ENCODE data around the gene BCO2.
"Not testable (repeated sequence)": the region's sequence is repeated elsewhere in the genome, so short reads cannot be mapped to it uniquely, and the experiment has no call there.

The BCO2 gene

GRCh38 chr11:112167145-112167544 lies 8.2 kb upstream of the BCO2 start, which contains the start of gene TEX12:
Gene TEX12, plus strand, starts transcription at chr11:112167372. Its CDS starts 1,897 bp downstream, at chr11:112169269.
- no peak for DNase-seq

DNA sequence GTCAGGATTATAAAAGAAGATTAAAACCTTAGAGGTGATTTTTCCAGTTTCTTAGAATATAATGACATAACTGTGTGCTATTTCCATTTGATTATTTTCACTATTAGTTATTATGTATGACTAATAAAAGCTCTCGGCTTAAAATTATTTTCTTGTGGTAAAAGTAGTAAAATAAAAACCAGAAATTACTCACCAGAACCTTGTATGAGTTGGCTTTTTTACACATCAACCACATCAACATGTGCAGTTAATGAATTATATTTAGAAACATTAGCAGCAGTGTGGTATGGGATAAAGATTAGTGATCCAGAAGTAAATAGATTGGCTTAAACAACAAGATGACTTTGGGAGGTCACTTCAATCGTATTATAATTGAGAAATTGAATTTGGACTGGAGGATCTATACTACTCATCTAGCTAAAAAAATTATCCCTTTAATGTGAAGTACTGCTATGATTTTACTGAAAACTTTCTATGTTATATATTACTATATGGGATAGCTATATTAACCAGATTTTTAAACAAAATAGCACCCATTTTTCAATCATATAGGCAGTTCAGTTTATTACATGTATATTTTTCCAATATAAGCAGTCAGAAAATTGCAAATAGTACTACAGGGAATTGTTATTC lies 2.8 kb upstream of the BCO2 start:
- DNase-seq = no peak

DNA sequence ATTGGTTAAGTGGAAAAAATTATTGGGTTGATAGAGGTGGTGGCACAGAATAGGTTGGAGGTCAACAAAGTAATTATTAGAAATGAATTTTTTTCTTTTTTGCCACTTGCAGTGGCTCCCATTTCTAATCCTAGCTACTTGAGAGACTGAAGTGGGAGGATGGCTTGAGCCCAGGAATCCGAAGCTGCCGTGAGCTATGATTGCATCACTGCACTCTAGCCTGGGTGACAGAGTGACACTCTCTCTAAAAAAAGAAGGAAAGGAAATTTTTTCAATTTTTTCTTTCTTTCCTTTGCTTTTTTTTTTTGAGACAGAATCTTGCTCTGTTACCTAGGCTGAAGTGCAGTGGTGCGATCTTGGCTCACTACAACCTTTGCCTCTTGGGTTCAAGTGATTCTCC lies 2.2 kb upstream of the BCO2 start:
- DNase-seq = no peak

DNA sequence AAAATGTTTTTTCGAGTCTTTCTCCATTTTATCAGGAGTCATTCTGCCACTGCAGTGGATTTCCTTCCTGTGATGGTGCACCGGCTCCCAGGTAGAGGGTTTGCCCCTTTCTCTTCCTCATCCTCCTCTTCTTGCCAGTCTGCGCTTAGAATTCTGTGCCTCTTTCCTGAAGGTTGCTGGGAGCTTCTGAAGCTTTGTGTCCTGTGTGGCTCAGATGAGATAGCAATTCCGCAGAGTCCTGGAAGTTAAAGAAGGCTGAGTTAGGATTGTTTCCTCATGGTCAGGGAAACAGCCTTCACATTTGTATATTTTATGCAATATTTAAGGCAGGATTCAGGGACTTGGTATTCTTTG lies 264 bp downstream of the BCO2 start:
- no peak for DNase-seq

GRCh38 chr11:112176077-112176476 lies 765 bp downstream of the BCO2 start:
- DNase-seq = no peak

DNA sequence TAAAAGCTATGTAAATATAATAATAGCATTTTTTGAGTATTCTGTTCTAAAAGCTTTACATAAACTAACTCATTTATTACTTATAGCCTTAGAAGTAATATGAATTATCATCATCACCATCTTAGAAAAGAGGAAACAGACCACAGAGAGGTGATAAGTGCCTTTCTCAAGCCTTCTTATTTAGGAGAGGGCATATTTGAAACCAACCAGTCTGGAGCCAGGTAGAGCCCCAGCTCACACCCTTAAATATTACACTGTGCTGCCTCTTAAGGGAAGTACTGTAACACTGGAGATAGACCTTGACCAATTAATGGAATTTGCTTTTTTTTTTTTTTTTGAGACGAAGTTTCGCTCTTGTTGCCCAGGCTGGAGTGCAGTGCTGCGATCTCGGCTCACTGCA lies 2.3 kb downstream of the BCO2 start:
- no peak for DNase-seq

DNA sequence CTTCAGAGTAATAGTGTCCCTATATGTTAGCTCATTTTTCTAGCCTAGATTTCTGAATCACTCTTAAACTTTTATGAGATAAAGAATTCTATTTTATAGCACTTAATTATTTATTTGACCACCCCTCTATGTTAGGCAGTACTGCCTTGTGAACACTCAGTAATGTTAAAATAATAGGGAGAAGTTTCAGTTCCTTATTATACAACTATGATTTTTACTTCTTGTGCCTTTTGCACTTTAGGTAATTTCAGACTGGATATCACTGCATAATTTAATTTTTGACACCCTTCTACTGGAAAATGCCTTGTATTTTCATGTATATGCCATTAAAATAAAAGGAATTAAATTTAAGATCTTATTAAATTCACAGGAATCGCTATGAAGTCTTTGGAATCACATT lies 3.1 kb downstream of the BCO2 start:
- DNase-seq = no peak

DNA sequence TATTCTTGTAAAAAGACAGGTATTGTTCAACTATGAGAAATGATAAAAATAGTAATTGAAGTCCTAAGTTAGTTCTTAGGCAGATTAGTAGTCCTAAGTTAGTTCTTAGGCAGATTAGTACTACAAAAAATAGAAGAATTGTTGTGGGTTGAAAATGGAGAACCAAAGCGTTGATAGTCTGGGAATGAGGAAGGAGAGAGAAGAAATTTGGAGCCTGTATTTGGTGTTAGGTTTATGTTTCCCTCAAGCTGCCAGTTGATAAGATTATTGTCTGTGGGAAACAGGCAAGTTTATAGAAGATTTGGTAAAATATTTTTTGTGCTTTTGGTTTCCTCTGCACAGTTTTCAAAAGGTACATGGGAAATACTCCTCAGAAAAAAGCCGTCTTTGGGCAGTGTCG lies 3.6 kb downstream of the BCO2 start:
- DNase-seq = no peak

GRCh38 chr11:112179601-112180000 lies 4.3 kb downstream of the BCO2 start:
- DNase-seq = no peak

DNA sequence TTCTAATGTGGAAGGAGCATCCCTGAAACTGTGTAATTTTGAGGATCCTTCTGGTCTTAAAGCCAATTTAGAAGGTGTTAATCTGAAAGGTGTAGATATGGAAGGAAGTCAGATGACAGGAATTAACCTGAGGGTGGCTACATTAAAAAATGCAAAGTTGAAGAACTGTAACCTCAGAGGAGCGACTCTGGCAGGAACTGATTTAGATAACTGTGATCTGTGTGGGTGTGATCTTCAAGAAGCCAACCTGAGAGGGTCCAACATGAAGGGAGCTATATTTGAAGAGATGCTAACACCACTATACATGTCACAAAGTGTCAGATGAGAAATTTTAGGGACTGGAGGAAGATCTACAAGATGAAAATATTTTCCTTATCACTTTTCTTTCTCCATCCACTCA lies 7.6 kb downstream of the BCO2 start:
- no peak for DNase-seq

DNA sequence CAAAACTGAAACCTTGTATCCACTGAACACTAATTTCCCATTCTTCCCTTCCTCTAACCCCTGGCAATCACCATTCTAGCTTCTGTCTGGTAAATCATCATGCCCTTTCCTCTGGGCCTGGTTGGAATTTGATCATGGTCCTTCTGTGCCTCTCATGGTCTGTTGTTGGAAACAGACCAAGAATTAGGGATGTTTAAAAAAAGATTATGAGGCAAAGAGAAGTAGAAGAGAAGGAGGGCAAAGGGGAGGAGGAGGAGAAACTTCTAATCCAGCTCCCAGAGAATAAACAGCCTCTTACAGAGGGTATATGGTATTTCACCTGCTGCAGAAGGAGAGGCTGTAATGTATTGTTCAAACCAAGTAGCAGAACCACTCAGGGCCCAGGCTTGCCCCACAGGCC lies 10.6 kb downstream of the BCO2 start:
- DNase-seq = no peak

DNA sequence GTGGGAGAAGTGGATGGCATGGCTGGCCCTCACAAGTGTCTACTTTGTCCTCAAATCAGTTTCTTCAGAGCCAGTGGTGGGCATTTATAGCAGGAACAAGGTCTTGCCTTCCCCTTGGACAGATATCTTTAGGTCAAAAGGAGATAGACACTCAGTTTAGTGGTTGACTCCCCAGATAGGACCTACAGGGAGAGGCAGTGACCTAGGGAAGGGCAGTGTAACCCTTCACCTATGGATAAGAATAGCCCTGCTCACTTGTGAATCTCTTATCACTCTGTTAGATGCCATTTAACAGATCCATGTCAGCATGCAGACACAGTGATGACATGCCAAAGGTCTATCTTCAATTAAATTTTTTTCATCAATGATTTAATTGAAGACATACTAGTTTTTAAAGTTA lies 11.0 kb downstream of the BCO2 start:
- no peak for DNase-seq

DNA sequence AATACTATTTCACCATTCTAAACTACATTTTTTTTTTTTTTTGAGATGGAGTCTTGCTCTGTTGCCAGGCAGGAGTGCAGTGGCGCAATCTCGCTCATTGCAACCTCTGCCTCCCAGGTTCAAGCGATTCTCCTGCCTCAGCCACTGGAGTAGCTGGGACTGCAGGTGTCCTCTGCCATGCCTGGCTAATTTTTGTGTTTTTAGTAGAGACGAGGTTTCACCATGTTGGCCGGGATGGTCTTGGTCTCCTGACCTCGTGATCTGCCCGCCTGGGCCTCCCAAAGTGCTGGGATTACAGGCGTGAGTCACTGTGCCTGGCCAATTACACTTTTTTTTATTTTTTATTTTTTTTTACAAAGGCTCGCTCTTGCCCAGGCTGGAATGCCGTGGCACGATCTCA lies 19.8 kb downstream of the BCO2 start:
- DNase-seq = not testable (repeated sequence)

GRCh38 chr11:112195951-112196351 lies 20.6 kb downstream of the BCO2 start:
- DNase-seq = no peak

DNA sequence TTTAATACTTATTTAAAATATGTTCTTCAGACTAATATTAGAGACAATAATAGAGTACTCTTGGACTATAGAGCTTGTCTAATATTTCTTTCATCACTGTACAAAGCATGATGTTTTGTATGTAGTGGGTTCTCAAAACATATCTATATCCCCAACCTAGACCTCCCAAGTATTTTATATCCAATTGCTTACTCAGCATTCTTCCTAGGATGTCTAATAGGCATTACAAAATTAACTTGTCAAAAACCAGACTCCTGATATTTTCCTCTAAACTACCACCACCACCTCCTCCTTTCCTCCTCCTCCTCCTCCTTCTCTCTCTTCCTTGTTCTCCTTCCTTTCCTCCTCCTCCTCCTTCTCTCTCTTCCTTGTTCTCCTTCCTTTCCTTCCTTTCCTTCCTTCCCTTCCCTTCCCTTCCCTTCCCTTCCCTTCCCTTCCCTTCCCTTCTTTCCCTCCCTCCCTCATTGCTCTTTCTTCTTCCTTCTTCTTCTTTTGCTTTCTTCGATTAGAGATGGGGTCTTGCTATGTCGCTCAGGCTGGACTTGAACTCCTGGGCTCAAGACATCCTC lies 21.3 kb downstream of the BCO2 start:
- DNase-seq = no peak

DNA sequence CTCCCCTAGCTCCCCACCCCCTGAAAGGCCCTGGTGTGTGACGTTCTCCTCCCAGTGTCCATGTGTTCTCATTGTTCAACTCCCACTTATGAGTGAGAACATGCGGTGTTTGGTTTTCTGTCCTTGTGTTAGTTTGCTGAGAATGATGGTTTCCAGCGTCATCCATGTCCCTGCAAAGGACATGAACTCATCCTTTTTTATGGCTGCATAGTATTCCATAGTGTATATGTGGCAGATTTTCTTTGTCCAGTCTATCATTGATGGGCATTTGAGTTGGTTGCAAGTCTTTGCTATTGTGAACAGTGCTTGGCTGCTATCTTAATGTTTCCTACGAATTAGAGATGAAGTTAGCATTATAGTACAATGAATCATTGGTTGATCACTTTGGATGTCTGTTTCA lies 23.8 kb downstream of the BCO2 start:
- DNase-seq = not testable (repeated sequence)

GRCh38 chr11:112200252-112200651 lies 24.9 kb downstream of the BCO2 start:
- no peak for DNase-seq

GRCh38 chr11:112206071-112206470 lies 30.8 kb downstream of the BCO2 start:
- no peak for DNase-seq

- no peak for DNase-seq
Observed at GRCh38 chr11:112210890-112211289, 35.6 kb downstream of the BCO2 start.

DNA sequence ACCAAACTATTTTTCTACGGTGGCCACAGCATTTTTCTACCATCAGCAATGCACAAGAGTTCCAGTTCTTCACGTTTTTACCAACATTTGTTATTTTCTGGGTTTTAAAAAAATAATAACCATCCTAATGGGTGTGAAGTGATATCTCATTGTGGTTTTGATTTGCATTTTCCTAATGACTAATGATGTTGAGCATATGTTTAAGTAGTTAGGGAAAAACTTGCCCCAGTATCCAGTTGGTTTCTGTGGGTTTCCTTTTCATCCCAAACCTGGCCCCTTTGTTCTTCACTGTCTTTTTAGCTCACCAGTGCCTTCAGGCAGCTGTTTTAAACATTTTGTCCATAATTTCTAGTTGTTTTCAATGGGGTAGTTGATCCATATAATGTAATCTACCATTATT lies 36.2 kb downstream of the BCO2 start:
- no peak for DNase-seq

DNA sequence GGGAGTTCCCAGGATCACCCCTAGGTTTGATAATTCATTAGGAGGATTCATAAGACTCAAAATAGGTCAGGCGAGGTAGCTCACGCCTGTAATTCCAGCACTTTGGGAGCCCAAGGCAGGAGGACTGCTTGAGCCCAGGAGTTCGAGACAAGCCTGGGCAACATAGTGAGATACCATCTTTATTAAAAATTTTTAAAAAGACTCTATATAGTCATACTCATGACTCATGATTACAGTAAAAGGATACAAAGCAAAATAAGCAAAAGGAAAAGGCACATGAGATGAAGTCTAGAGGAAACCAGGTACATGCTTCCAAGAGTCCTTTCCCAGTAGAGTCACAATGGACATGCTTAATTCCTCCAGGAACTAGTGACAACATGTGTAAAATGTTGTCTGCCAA lies 37.0 kb downstream of the BCO2 start:
- DNase-seq = no peak

DNA sequence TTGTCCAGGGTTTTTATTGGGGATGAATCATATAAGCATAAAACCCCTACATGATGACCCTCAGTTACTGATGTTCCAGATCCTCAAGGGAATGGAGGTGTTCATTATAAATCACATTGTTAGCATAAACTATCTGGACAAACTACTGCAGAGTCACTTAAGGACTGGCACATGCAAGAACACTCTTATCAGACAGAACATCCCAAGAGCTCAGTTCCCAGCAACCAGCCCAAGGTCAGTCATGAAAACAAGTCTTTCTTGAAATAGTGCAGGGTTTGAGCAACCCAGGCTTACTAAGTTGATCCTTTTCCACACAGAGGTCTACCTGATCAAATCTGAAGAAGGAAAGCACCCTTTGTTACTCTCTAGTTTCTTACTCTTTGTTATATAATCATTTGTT lies 37.4 kb downstream of the BCO2 start:
- DNase-seq = no peak

- DNase-seq = no peak
Observed at GRCh38 chr11:112213753-112214152, 38.4 kb downstream of the BCO2 start.

DNA sequence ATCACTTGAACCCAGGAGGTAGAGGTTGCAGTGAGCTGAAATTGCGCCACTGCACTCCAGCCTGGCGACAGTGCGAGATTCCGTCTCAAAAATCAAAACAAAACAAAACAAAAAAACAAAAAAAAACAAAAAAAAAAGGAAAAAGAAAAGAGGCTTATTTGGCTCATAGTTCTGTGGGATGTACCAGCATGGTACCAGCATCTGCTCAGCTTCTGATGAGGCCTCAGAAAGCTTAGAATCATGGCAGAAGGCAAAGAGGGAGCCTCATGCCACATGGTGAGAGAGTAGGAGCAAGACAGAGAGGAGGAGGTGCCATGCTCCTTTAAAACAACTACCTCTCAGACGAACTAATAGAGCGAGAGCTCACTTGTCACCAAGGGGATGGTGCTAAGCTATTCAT lies 40.3 kb downstream of the BCO2 start:
- DNase-seq = no peak

- no peak for DNase-seq
Observed at GRCh38 chr11:112216561-112217105, 41.3 kb downstream of the BCO2 start.

Measured in activated CD4-positive, CD25-positive, alpha-beta regulatory T cell (primary cell).